ENCODE results near the gene FREM3.

The FREM3 gene

DNA sequence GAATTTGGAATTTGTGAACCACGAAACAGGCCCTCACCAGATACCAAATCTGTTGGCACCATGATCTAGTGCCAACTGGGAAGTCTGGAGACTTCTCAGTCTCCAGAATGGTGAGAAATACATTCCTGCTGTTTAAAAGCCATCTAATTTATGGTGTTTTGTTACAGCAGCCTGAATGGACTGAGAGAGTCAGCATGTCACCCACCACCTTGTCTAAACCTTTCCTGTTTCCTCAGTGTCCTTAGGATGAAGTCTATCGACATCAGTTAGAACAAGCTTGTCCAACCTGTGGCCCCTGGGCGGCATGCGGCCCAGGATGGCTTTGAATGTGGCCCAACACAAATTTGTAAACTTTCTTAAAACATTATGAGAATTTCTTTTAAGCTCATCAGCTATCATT is 42.1 kb downstream of the FREM3 start:
- DNase-seq = no peak

DNA sequence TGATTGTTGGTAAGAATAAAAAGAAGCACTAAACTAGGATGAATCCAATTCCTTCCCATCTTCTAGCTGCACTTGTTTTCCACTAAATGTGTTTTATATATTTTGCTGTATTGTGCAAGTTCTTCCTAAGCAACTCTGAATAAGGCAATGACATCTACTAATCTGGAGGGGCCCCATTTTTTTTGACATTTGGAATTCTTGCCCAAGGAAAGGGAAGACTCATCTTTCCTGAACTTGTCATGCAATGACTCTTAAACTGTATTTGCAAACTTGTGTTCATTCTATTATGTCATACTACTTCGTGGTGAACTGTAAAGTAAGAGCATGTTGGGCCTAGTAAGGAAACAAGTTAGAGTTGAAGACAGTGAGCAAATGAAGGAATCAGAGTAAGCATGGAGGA is 45.9 kb downstream of the FREM3 start:
- no peak for DNase-seq

DNA sequence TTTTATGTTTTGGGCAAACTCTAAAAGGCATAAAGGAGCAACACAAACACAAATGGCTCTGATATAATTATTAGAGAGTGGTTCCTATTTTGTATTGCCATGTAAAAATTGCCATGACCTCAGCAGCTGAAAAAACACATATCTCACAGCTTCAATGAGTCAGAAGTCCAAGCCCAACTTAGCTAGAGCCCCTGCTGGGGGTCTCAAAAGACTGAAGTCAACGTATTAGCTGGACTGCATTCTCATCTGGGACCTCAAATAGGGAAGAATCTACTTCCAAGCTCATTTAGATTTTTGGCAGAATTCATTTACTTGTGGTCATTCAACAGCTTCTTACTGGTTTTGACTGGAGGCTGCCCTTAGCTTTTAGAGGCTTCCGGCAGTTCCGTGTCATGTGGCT is 47.4 kb downstream of the FREM3 start:
- DNase-seq = no peak

DNA sequence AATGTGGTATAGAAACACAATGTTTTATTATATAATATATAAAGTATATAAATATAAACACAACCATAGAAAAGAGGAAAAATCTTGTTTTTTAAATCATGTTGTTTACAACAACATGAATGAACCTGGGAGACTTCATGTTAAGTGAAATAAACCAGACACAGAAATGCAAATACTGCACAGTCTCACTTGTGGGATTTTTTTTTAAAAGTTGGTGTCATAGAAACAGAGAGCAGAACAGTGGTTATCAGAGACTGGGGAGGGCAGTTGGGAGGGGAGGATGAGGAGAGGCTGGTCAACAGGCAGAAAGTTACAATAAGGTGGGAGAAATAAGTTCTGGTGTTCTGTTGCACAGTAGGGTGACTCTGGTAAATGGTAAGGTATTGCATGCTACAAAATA is 57.1 kb downstream of the FREM3 start:
- no peak for DNase-seq

DNA sequence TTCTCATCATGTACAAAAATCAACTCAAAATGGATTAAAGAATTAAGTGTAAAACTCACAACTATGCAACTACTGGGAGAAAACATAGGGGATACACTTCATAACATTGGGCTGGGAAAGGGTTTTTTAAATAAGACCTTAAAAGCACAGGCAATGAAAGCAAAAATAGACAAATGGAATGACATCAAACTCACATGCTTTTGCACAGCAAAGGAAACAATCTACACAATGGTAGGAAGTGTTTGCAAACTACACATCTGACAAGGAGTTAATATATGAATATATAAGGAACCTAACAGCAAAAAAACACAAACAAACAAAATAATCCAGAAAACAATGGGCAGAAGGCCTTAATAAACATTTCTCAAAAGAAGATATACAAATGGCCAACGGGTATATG is 57.9 kb downstream of the FREM3 start:
- no peak for DNase-seq

DNA sequence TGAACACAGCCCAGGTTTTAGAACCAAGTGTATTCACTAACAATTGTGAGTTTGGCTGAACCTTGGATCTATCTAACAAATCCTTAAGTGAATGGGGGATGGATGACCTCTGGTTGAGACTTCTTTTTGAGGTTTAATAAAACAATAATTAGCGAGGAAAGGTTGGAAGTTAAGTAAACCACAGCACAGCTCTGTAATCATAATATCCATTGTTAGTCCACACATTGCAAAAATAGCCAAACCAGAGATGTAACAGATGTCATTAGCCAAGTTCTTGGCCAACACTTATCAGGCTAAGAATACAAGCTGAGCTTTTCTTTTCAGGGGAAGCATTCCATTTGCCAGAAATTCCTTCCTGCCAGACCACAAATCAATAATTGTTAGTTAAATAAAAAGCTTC is 59.1 kb downstream of the FREM3 start:
- no peak for DNase-seq

DNA sequence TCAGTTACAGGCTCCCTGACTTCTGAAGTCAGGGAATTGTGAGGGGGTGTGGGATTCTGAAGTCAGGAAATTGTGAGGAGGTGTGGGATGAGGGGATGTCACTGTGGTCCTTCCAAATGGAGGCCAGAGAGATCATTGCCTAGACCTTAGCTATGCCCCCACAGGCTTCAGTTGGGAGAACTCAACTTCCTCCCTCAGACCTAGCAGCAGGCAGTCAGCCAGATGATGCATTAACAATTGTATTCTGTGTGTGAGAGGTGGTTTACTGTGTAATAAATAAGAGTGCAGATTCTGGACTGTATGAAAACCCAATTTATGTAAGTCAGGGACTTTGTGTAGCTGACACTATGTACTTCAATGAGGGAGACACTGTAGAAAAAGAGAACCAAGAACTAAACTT is 65.7 kb downstream of the FREM3 start:
- DNase-seq = no peak

DNA sequence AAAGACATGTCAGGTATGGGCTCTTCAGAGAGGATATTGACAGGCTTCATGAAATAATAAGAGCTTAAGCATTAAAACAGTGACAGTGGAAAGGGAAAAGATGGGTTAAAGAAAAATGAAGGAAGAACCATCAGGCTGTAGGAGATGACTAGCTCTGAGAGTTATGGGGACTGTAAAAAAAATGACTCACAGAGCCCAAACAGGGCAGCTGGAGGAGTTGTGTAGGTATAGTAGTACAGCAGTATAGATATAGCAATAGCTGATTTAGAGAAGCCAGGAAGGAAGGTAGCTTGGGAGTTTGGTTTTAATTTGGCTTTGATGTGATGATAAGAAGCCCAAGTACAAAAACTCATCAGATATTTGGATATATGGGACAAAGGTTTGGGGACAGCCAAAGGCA is 66.6 kb downstream of the FREM3 start:
- DNase-seq = no peak

DNA sequence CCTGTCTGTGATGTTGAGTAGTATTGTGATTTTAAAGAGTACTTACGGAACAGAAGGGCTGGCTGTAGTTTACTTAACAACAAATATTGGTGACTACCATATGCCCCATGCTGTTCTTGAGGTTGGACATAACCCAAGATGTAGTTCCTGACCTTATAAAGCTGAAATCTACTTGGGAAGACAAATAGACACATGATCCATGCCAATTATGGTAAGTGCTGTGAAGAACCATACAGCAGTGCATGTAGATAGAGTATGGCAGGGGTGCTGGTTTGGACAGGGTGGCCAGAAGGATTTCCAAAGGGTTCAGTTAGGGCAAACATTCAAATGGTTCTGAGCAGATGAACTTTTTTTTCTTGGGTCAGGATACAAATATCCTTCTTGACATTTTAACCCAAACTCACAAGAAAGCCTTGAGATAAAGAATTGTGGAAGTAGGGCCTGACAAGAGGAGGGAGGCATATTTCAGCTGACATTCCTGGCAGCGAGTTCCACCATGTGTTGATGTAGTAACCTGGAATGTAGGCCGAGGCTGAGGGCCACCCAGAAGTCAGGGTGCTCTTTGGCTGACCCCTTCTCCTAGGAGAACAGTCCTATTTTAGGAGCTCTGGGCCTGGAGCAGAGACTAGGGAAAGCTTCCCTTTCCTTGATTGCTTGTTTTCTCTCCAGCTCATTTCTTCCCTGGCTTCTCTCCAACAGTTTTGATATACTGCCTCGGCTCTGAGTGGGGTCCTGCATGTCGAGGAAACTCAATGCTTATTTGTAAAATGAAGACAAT is 74.2 kb downstream of the FREM3 start:
- DNase-seq = peak; percentile 11

DNA sequence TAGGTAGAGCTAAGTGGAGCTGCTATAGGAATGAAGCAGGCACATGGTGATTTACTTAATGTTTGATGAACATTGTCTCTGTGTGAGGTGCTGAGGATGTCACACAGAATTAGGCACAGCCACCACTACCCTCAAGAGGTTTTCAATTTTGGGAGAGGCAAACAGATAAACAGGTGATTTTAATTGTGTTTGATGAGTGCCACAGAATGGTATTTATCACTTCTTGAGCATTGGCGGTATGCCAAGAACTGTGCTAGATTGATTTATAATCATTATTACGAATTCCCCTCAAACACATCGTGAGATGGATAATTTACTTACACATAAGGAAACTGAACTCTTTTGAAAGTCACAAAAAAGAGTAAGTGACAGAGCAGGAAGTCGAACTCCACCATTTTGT is 74.8 kb downstream of the FREM3 start:
- DNase-seq = no peak

DNA sequence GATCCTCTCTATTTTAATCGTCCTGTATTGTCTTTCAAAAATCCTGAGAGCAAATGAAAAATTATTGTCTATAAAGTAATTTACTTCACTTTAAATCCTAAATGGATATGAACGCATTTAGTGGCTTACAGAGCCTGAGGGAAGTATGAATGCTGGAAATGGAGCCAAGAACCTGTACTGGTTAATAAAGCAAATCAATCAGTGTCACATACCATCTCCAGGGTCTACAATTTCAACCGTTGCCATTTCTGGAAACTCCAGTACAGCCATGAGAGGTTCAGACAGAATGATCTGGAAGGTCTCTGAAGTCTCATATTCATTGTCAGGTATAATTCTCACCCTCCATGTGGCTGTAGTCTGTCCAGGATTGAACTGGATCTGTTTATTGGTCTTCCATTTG is 76.6 kb downstream of the FREM3 start:
- DNase-seq = no peak

DNA sequence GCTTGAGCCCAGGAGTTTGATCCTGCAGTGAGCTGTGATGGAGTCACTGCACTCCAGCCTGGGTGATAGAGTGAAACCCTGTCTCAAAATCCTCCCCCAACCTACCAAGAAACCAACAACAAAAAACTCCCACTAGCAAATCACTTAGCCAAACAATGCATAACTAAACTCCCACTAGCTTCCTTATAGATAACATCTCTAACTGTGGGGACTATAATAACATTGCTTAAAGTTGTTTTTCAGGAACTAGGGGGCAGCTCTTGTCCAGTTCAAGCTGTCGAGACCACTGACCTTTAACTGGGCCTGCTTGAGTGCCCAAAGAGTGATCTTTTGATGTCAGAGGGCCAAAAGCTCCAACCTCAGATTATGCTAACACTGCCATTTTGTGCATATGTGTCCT is 81.7 kb downstream of the FREM3 start:
- peak; percentile 42 for DNase-seq

DNA sequence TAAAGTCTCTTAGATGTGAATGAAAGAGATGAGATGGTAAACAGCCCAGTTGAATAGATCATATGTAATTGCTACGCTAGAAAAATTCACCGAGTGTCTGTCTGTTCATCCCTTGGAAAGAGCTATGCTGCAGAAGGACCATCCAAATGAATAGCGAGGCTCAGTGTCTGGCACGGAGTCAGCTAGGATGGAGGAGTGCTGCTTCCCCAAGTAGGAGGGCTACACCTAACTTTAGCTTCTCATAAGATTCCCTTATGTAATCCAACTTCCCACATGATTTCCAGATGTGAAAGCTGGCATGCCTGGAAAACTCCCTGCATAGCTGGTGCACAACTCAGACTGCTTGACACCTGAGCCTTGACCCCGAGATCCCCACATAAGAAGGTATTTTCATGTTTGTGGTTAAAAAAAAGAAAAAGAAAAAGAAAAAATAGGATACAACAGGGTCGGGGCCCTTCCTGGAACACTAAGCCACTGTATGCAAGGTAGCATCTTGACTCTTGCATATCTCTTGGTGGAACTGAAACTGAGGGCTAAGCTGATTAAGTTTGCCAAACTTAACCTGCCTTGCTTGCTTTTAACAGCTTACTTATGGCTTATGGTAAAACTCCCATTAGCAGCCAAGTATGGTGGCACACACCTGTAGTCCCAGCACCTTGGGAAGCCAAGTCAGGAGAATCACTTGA is 82.3 kb downstream of the FREM3 start:
- DNase-seq = no peak

DNA sequence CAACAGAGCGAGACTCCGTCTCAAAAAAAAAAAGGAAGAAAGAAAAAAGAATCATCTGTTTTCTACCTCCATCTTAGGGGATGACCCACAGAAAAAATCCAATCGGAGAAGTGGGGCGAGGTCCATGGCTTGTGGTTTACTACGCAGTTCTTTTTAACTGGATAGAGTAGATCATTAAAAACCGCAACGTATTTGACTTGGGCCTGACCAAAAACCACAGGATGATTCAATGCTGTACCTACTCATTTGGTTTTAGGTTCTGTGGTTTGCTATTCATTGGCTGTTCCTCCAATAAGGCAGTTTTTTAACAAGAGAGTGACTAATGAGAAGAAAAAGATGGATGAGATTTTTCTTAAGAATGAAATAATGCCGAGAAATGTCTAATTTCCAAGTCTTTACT is 83.7 kb downstream of the FREM3 start:
- peak; percentile 46 for DNase-seq

DNA sequence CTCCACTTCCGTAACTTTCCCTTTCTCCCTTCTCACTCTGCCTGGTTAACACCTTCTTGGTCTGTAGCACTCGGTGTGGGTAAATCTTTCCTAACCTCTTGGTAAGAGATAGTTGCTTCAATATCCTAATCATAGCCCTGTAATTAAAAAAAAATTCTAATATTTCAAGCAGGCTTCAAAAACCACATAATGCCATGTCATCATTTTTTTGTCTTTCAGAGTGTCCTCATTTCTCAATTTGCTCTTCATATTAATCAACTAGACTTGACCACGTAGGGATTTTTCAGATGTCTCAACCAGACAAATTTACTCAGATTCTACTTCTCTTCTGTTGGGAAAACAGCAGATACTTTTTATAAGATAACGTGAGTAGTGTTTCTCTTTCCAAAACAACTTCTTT is 91.0 kb downstream of the FREM3 start:
- DNase-seq = no peak

DNA sequence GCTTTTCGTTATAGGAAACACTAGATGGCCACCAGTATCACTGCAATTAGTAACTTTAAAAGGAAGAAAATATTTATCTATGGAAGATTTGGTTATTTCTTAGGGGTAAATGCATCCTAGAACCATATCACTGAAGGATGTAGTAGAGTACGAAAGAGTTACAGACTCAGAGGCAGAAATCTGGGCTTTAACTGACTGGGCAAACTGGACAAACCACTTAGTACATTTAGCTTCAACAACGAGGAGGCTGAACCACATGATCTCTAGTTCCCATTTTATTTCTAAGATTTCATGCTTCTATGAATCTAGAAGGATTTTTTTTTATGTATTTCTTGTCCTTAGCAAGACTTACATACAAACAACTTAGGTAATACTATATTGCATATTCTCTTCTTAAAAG is 94.0 kb downstream of the FREM3 start:
- DNase-seq = no peak

DNA sequence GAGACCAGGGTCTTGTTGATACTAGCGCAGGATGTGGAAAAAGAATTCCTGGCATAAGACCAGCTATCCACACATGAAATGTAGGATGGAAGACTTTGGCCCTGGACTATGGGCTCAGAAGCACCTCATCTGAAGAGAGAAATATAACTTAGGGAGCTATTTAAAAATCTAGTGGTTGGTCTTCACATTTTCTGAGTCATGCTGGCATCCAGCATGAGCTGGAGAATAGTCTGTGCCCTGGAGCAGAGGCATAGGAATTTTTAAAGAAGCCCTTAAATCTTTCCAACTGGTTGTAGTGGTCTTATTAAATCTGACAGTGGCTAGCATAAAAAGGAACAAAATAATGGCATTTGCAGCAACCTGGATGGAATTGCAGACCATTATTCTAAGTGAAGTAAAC is 100.6 kb downstream of the FREM3 start:
- no peak for DNase-seq

DNA sequence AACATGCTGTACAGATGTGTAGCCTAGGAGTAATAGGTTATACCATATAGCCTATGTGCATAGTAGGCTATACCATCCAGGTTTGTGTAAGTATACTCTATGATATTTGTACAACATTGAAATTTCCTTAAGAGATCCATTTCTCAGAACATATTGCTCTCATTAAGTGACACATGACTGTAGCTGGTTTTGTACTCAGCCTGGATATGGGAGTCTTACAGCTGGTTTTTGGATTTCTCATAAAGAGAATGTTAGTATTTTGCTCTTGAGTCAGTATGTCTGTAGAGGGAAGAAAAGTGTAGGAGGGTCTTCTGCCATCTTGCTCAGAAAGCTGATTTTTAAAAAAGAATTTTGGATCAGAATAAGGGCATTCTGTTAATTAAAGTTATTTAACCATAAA is 101.7 kb downstream of the FREM3 start:
- no peak for DNase-seq

DNA sequence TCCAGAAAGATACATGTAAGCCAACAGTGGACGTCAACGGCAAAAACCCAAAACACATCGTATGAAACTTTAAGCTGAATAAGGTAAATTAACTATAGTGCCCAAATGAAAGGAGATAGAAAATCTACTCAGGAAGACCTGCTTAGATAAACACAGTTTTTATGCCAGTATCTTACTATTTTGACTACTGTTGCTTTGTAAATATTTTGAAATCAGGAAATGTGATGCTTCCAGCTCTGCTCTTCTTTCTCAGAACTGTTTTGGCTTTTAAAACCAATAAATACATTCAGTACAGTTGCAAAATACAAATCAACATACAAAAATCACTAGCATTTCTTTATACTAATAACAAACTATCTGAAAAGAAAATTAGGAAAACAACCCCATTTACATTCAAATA is 103.2 kb downstream of the FREM3 start:
- DNase-seq = no peak

DNA sequence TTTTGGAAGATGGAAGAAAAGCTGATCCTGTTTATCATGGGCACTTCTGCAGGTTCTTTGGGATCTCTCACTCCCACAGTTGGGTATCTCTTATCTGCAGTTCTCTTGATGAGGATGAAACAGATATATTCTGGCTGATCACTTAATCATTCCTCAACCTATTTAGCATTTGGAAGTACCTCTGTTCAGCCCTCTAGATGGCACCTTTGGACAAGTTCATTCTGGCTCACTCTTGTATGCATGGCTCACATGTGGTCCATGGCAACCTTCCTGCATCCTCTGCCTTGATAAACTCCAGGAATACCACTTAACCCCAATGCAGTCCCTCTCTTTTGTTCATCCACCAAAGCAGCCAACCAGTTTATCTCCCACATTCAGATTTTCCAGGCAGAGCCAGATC is 112.8 kb downstream of the FREM3 start:
- peak; percentile 39 for DNase-seq

DNA sequence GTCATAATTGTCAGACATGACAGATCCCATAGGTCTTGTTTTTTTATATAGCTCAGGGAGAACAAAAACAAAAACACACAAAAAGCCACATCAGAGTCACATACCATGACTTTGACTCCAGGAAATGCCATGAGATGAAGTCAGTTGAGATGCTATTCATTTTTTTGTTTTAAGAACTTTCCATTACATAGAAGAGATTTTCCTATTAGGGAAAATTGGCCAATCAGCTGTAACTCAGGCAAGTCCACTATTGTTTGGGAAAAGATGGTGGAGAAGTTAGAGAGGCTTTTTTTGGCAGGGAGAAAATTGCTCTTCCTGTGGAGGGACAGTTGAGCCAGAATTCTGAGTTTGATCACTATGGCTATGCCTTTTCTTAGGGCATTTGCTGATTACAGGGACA is 114.4 kb downstream of the FREM3 start:
- DNase-seq = no peak

DNA sequence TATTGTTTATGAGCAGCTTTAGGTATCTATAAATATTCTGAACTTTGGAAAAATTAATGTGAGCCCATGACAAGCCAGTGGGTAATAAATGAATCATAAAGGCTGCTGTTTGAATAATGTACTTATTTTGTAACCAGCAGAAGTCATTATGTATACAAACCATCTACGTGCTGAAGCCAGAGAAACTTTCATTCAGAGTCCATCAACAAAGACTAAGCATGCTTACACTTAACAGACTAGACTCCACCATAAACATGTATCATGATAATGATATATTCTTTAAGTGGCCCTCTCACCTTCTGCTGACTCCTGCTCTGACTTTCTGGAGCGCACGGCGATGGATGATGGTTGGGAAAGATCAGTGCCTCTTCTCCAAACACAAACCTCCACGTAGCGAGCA is 114.9 kb downstream of the FREM3 start:
- DNase-seq = no peak

DNA sequence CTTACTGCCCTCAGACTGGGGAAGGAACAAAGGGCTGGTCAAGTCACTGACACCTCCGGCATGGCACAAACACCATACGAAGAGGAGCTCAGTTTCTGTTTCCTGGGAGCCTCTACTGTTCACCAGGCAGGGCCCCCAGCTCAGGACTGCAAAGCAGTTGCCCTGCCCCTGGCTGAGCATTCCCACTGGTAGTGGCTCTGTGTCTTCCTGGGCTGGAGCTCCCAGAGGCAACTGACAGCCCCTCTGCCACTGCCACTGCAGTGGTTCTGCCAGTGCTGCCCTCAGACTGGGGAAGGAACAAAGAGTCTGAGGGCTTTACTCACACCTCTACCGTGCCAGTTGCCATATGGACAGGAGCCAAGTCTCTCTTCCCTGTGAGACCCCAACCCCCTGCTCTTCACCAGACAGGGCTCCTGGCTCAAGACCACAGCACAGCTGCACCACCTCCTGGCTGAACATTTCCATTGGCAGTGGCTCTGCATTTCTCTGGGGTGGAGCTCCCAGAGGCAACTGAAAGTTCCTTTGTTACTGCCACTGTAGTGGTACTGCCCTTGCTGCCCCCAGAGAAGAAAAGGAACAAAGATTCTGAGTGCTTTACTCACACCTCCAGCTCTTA is 119.0 kb downstream of the FREM3 start:
- no peak for DNase-seq

DNA sequence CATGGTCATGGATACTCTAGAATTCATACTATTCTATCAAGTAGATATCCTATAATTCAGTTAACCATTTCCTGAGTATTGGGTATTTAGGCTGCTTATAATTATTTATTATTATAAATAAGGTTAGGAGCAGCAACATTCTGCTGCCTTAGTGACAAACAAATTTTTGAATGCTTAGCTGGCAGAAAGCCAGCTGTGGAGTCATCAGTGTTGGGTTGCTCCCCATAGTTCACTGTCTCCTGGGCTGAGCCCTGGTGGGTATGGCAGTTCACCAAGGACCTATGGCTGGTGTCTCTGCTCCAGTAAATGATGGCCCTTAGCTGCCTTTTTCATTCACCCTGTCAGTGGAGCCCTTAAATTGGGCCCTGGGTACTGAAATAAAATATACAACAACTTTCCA is 125.1 kb downstream of the FREM3 start:
- no peak for DNase-seq

DNA sequence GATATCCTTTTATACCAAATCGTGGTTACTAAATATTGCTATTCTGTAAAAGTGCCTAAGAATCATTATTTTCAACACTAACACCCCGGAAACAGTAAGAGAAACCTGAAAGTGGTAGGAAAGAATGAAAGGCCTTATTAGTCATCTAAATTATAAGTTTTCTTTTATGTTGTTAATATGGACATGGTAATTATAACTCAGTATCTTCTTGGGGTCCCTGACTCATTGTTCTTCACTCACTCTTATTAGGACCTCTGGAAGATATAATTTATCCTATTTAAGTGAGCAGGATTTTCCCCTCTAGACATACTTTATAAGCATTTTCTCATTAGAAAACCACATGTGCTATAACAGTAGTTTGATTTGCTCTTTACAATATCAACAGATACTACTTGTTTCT is 136.0 kb downstream of the FREM3 start:
- DNase-seq = no peak

Measured in OCI-M1 (cell line).